SK-N-SH (cell line): ENCODE results near the gene CHST15. TPM values are rescaled to one million over a fixed set of nuclear protein-coding genes. Genes with fewer than 3 reads are reported as not detected.

Experiments used
- CTCF ChIA-PET: fragments of 300-600, 350-600 bp; formaldehyde crosslinking; extraction: SDS; loops from one replicate; lab custom pipeline; 2021; lab: Yijun Ruan, JAX
- POLR2A ChIA-PET: fragments of 350-600 bp; sonication (Branson Sonifier 250); formaldehyde crosslinking; extraction: SDS; loops from one replicate; lab custom pipeline; 2020; ENCODE audit warnings: antibody characterized with exemption, inconsistent platforms; lab: Yijun Ruan, JAX
- DNase-seq: peaks from one replicate; pipeline ENCODE4 v3.0.0; 2012
- H2AFZ ChIP-seq: fragments of 200-600 bp; sonication (generic); 2 replicates; pipeline ENCODE4 v1.8.1; 2016; ENCODE audit warnings: antibody characterized with exemption, mild to moderate bottlenecking, low read depth
- H3F3A ChIP-seq: fragments of 200-600 bp; sonication (generic); replicated peaks from 2 replicates; pipeline ENCODE3; 2016; ENCODE audit warnings: antibody characterized with exemption, mild to moderate bottlenecking; ENCODE audit not compliant: insufficient read depth
- H3K27ac ChIP-seq, 2 experiments: fragments of 200-500 bp in 1 of 2; fragments of 200-600 bp in 1 of 2; sonication (Bioruptor generic) in 1 of 2; sonication (generic), shearing (Covaris generic) in 1 of 2; 2 replicates each; pipeline versions ENCODE4 v1.5.1 to v1.6.1; 2014 to 2016; ENCODE audit warnings: low read depth in 2 of 2, inconsistent platforms in 1 of 2, low read length in 1 of 2, mild to moderate bottlenecking in 1 of 2, mixed read lengths in 1 of 2
- H3K27me3 ChIP-seq: fragments of 200-600 bp; sonication (generic), shearing (Covaris generic); 2 replicates; pipeline ENCODE4 v1.6.1; 2016; ENCODE audit warnings: mixed run types; ENCODE audit not compliant: insufficient read depth
- H3K36me3 ChIP-seq, 2 experiments: fragments of 200-500 bp in 1 of 2; fragments of 200-600 bp in 1 of 2; sonication (Bioruptor generic) in 1 of 2; sonication (generic) in 1 of 2; replicated peaks in 1 of 2; 2 replicates each; pipeline versions ENCODE3 to v1.5.1; 2014 to 2016; ENCODE audit warnings: low read length in 1 of 2, mild to moderate bottlenecking in 1 of 2; ENCODE audit not compliant: insufficient read depth in 2 of 2, control insufficient read depth in 1 of 2
- H3K4me1 ChIP-seq, 2 experiments: fragments of 200-500 bp in 1 of 2; fragments of 200-600 bp in 1 of 2; sonication (Bioruptor generic) in 1 of 2; sonication (generic), shearing (Covaris generic) in 1 of 2; 2 replicates each; pipeline versions ENCODE4 v1.5.1 to v1.6.1; 2014 to 2016; ENCODE audit warnings: low read depth in 1 of 2, low read length in 1 of 2, mixed run types in 1 of 2; ENCODE audit not compliant: insufficient read depth in 2 of 2, control insufficient read depth in 1 of 2
- H3K4me2 ChIP-seq: fragments of 200-600 bp; sonication (generic), shearing (Covaris generic); 2 replicates; pipeline ENCODE4 v1.6.1; 2017; ENCODE audit warnings: mixed run types
- H3K4me3 ChIP-seq, 2 experiments: fragments of 200-500 bp in 1 of 2; fragments of 200-600 bp in 1 of 2; sonication (Bioruptor generic) in 1 of 2; sonication (generic), shearing (Covaris generic) in 1 of 2; 2 replicates each; pipeline versions ENCODE4 v1.5.1 to v1.8.1; 2014 to 2016; ENCODE audit warnings: low read depth in 2 of 2, inconsistent platforms in 1 of 2, low read length in 1 of 2, mild to moderate bottlenecking in 1 of 2, mixed read lengths in 1 of 2, moderate library complexity in 1 of 2
- H3K79me2 ChIP-seq: fragments of 200-600 bp; sonication (generic); 2 replicates; pipeline ENCODE4 v1.8.1; 2017; ENCODE audit warnings: mild to moderate bottlenecking; ENCODE audit not compliant: insufficient read depth
- H3K9ac ChIP-seq: fragments of 200-600 bp; sonication (generic); 2 replicates; pipeline ENCODE4 v1.6.1; 2017; ENCODE audit warnings: mixed run types
- H3K9me2 ChIP-seq: fragments of 200-600 bp; sonication (generic); 2 replicates; pipeline ENCODE4 v1.6.1; 2017; ENCODE audit warnings: mixed run types
- H3K9me3 ChIP-seq: fragments of 200-600 bp; sonication (generic); 2 replicates; pipeline ENCODE4 v1.6.1; 2017; ENCODE audit warnings: mixed run types, mild to moderate bottlenecking, moderate library complexity
- H4K20me1 ChIP-seq: fragments of 200-600 bp; sonication (generic); 2 replicates; pipeline ENCODE4 v1.6.1; 2017; ENCODE audit warnings: mild to moderate bottlenecking, mixed run types; ENCODE audit not compliant: insufficient read depth
- CHD2 ChIP-seq: fragments of 150-350 bp; IDR thresholded peaks from 2 replicates; pipeline ENCODE4 v1.6.1; 2018; ENCODE audit warnings: low read length; ENCODE audit not compliant: partially characterized antibody
- EP300 ChIP-seq, 2 experiments: IDR thresholded peaks; 2 replicates each; pipeline versions ENCODE4 v1.4.0 to v1.6.1; 2012; ENCODE audit warnings: borderline replicate concordance in 1 of 2, low read depth in 1 of 2, low read length in 1 of 2
- FOXJ3 ChIP-seq: sonication (generic); formaldehyde crosslinking; IDR thresholded peaks from 2 replicates; pipeline ENCODE4 v1.5.1; 2020; ENCODE audit warnings: mild to moderate bottlenecking, missing genetic modification reagents
- FOXM1 ChIP-seq: IDR thresholded peaks from 2 replicates; pipeline ENCODE4 v1.4.0; 2012; ENCODE audit warnings: low read depth, mild to moderate bottlenecking
- GABPA ChIP-seq: IDR thresholded peaks from 2 replicates; pipeline ENCODE4 v1.4.0; 2012; ENCODE audit warnings: low read depth, mild to moderate bottlenecking
- GATA2 ChIP-seq: sonication (generic); formaldehyde crosslinking; IDR thresholded peaks from 2 replicates; pipeline ENCODE4 v1.5.0; 2020; ENCODE audit warnings: mild to moderate bottlenecking, missing genetic modification reagents
- IRF3 ChIP-seq: fragments of 150-350 bp; IDR thresholded peaks from 2 replicates; pipeline ENCODE4 v1.6.1; 2016; ENCODE audit warnings: mild to moderate bottlenecking, low read depth, low read length
- NRF1 ChIP-seq: IDR thresholded peaks from 2 replicates; pipeline ENCODE4 v1.6.1; 2012; ENCODE audit warnings: low read depth, mild to moderate bottlenecking, low read length
- POLR2AphosphoS5 ChIP-seq: IDR thresholded peaks from 2 replicates; pipeline ENCODE4 v1.6.1; 2012; ENCODE audit warnings: low read depth, low read length
- RAD21 ChIP-seq: IDR thresholded peaks from 2 replicates; pipeline ENCODE4 v1.6.1; 2012; ENCODE audit warnings: mild to moderate bottlenecking, low read length
- RCOR1 ChIP-seq: fragments of 150-350 bp; IDR thresholded peaks from 2 replicates; pipeline ENCODE4 v1.6.1; 2017; ENCODE audit warnings: antibody characterized with exemption, low read length
- RFX5 ChIP-seq: IDR thresholded peaks from 2 replicates; pipeline ENCODE4 v1.6.1; 2012; ENCODE audit warnings: mild to moderate bottlenecking, improper control_type of control experiment, low read length
- RXRA ChIP-seq: IDR thresholded peaks from 2 replicates; pipeline ENCODE4 v1.4.0; 2012; ENCODE audit warnings: low read depth, mild to moderate bottlenecking, borderline replicate concordance
- SIN3A ChIP-seq: IDR thresholded peaks from 2 replicates; pipeline ENCODE4 v1.6.1; 2012; ENCODE audit warnings: low read depth, mild to moderate bottlenecking, low read length, moderate library complexity, borderline replicate concordance
- SMC3 ChIP-seq: IDR thresholded peaks from 2 replicates; pipeline ENCODE4 v1.6.1; 2012; ENCODE audit warnings: low read depth, low read length, improper control_type of control experiment
- TCF12 ChIP-seq: IDR thresholded peaks from 2 replicates; pipeline ENCODE4 v1.4.0; 2012
- TEAD4 ChIP-seq: IDR thresholded peaks from 2 replicates; pipeline ENCODE4 v1.4.0; 2012; ENCODE audit warnings: mild to moderate bottlenecking, borderline replicate concordance; ENCODE audit not compliant: insufficient read depth
- WGBS: methylation state at CpG from one replicate; pipeline ENCODE4 v1.1.6; 2017; ENCODE audit warnings: low lambda C conversion rate; 5-methylcytosine and 5-hydroxymethylcytosine counted together
- polyA plus RNA-seq, 3 experiments: library from polyadenylated mRNA; depleted of rRNA; stranded (reverse); fragments of >200 nt; gene quantifications; 2 replicates each; pipeline ENCODE4 v1.2.3, GENCODE V29; 2012

The CHST15 gene
- polyA plus RNA-seq, 1 of the 3 experiments (the other 2 are of a cell fraction) = 0.02 TPM

- TF ChIP-seq FOXJ3 (CRISPR knock-in tag) (no peak), POLR2AphosphoS5 (no peak), TEAD4 (no peak), NRF1 (no peak), GATA2 (CRISPR knock-in tag) (no peak)
Measured at GRCh38 chr10:123996302-123996701, 97.1 kb downstream of the CHST15 start (continued).

GRCh38 chr10:123995461-123996131, 97.8 kb downstream of the CHST15 start:
- TF ChIP-seq RXRA (no peak), TCF12 (no peak), POLR2AphosphoS5 (no peak), TEAD4 (no peak), SIN3A (no peak), RAD21 (peak; percentile 72), RCOR1 (no peak), SMC3 (peak; percentile 49; the same call in 1 of the 2 replicates), GABPA (no peak), FOXM1 (no peak), RFX5 (no peak), IRF3 (no peak), EP300 (IDR thresholded peaks at IDR 0.05; ENCODE audit: borderline replicate concordance in 1 of 2, low read depth in 1 of 2, low read length in 1 of 2) (no peak)
- Histone ChIP-seq H4K20me1 (no peaks in the 10 kb centered on the region), H3K36me3 (no peaks in the 10 kb centered on the region), H3K27me3 (no peaks in the 10 kb centered on the region), H3K4me3 (no peak overlapping the region; a peak in 1 of 4 replicates), H3F3A (no peaks in the 10 kb centered on the region), H2AFZ (no peak overlapping the region), H3K9me2 (no peaks in the 10 kb centered on the region), H3K4me2 (no peak overlapping the region), H3K79me2 (no peaks in the 10 kb centered on the region), H3K9me3 (no peaks in the 10 kb centered on the region), H3K9ac (no peak overlapping the region), H3K27ac (no peak overlapping the region), H3K4me1 (no peaks in the 10 kb centered on the region; a peak in 1 of 4 replicates)
- peak; percentile 74 for DNase-seq
- ChIA-PET CTCF (interaction anchor here (0.6 to 19.4 kb wide), 55 partner anchors 9 to 438 kb away, joined by 3 to 520 read pairs (median 7); partner anchors contain the start of gene CHST15), POLR2A (no interaction called here)
- WGBS = 37% methylated on average over 11 of the region's 27 CpGs

- H3K79me2 ChIP-seq = no peaks in the 10 kb centered on the region
Measured at GRCh38 chr10:123995082-123995460, 98.3 kb downstream of the CHST15 start.

More at GRCh38 chr10:123995082-123995460, 98.3 kb downstream of the CHST15 start:
- Histone ChIP-seq H4K20me1 (no peaks in the 10 kb centered on the region), H3K27ac (no peak overlapping the region), H3K9me3 (no peaks in the 10 kb centered on the region), H3F3A (no peaks in the 10 kb centered on the region), H3K4me3 (no peak overlapping the region), H3K4me2 (no peak overlapping the region; the same call in 1 of the 2 replicates), H3K4me1 (no peaks in the 10 kb centered on the region; a peak in 1 of 4 replicates), H3K9me2 (no peaks in the 10 kb centered on the region), H3K36me3 (no peaks in the 10 kb centered on the region), H3K9ac (no peak overlapping the region), H2AFZ (no peak overlapping the region), H3K27me3 (no peaks in the 10 kb centered on the region)
- WGBS = 22% methylated on average over 9 of the region's 11 CpGs
- DNase-seq = peak; percentile 37
- ChIA-PET CTCF (interaction anchor here (0.6 to 19.4 kb wide), 106 partner anchors 9 to 564 kb away, joined by 3 to 520 read pairs (median 5); partner anchors contain the start of genes CHST15 and OAT), POLR2A (no interaction called here)
- TF ChIP-seq IRF3 (no peak), FOXM1 (no peak), CHD2 (no peak)
